ENCODE data around the gene NOS1. TPM values are rescaled to one million over a fixed set of nuclear protein-coding genes. Genes with fewer than 3 reads are reported as not detected.

NOS1 gene
- polyA plus RNA-seq, 1 experiment, result not detected

GRCh38 chr12:117343849-117344248 lies 17.6 kb downstream of the NOS1 start:
- no peak overlapping the region for H3K27ac ChIP-seq (ENCODE audit: low read depth, low read length)
- ChIA-PET POLR2A (no interaction called here), CTCF (interaction anchor here (0.6 kb wide), 1 partner anchor 243 kb away, joined by 3 read pairs; no protein-coding TSS in a partner anchor)
- no peak for DNase-seq (ENCODE audit: low read depth, low spot score)
- peaks cover 30% of the 10 kb centered on the region for H3K9me3 ChIP-seq (ENCODE audit: control insufficient read depth, insufficient read depth, low read length)
- no peak overlapping the region for H3K4me3 ChIP-seq (ENCODE audit: low read depth, low read length)
- TF ChIP-seq, protein P1, sequence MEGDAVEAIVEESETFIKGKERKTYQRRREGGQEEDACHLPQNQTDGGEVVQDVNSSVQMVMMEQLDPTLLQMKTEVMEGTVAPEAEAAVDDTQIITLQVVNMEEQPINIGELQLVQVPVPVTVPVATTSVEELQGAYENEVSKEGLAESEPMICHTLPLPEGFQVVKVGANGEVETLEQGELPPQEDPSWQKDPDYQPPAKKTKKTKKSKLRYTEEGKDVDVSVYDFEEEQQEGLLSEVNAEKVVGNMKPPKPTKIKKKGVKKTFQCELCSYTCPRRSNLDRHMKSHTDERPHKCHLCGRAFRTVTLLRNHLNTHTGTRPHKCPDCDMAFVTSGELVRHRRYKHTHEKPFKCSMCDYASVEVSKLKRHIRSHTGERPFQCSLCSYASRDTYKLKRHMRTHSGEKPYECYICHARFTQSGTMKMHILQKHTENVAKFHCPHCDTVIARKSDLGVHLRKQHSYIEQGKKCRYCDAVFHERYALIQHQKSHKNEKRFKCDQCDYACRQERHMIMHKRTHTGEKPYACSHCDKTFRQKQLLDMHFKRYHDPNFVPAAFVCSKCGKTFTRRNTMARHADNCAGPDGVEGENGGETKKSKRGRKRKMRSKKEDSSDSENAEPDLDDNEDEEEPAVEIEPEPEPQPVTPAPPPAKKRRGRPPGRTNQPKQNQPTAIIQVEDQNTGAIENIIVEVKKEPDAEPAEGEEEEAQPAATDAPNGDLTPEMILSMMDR (IDR thresholded peaks at IDR 0.05; ENCODE audit: low read depth, low read length), result no peak
- no peaks in the 10 kb centered on the region for H3K27me3 ChIP-seq (ENCODE audit: control insufficient read depth, insufficient read depth, low read length)

- CTCF ChIA-PET, result interaction anchor here (0.6 kb wide), 1 partner anchor 243 kb away, joined by 3 read pairs; no protein-coding TSS in a partner anchor
- TF ChIP-seq, protein P1 (IDR thresholded peaks at IDR 0.05; ENCODE audit: low read depth, low read length), result no peak
These were observed 18.1 kb downstream of the NOS1 start for GRCh38 chr12:117343296-117343695.

DNA sequence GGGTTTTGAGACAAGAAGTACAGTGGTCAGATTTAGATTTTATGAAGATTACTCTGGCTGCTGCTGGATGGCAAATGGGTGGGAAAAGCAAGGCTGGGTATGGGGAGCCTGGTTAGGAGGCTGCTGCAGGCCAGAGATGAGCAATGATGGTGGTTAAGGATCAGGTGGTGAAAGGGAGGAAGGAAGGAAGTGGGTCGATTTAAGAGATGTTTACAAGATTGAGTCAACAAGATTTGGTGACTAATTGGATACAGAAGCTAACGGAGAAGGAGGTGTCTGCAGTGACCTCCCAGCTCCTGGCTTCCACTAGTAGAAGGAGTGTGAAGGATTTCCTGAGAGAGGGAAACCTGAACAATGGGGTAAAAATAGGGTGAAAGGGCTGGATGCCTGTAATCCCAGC lies 18.7 kb downstream of the NOS1 start:
- Histone ChIP-seq H3K9me3 (ENCODE audit: control insufficient read depth, insufficient read depth, low read length) (peaks cover 26% of the 10 kb centered on the region), H3K4me3 (ENCODE audit: low read depth, low read length) (no peak overlapping the region), H3K27me3 (ENCODE audit: control insufficient read depth, insufficient read depth, low read length) (no peaks in the 10 kb centered on the region), H3K27ac (ENCODE audit: low read depth, low read length) (no peak overlapping the region)
- TF ChIP-seq, protein P1 (IDR thresholded peaks at IDR 0.05; ENCODE audit: low read depth, low read length), result no peak
- ChIA-PET CTCF (no interaction called here), POLR2A (no interaction called here)
- DNase-seq (ENCODE audit: low read depth, low spot score), result no peak

More at GRCh38 chr12:117343296-117343695, 18.1 kb downstream of the NOS1 start:
- POLR2A ChIA-PET, result no interaction called here
- Histone ChIP-seq H3K27ac (ENCODE audit: low read depth, low read length) (no peak overlapping the region), H3K9me3 (ENCODE audit: control insufficient read depth, insufficient read depth, low read length) (peaks cover 30% of the 10 kb centered on the region), H3K27me3 (ENCODE audit: control insufficient read depth, insufficient read depth, low read length) (no peaks in the 10 kb centered on the region), H3K4me3 (ENCODE audit: low read depth, low read length) (no peak overlapping the region)
- no peak for DNase-seq (ENCODE audit: low read depth, low spot score)

GRCh38 chr12:117342247-117342646 lies 19.2 kb downstream of the NOS1 start:
- POLR2A ChIA-PET, result no interaction called here

GRCh38 chr12:117339104-117339503 lies 22.3 kb downstream of the NOS1 start:
- TF ChIP-seq, protein P1 (IDR thresholded peaks at IDR 0.05; ENCODE audit: low read depth, low read length), result no peak
- no peak overlapping the region for H3K4me3 ChIP-seq (ENCODE audit: low read depth, low read length)
- DNase-seq (ENCODE audit: low read depth, low spot score), result no peak
- ChIA-PET CTCF (no interaction called here), POLR2A (no interaction called here)
- H3K27me3 ChIP-seq (ENCODE audit: control insufficient read depth, insufficient read depth, low read length), result no peaks in the 10 kb centered on the region
- no peak overlapping the region for H3K27ac ChIP-seq (ENCODE audit: low read depth, low read length)
- peaks cover 24% of the 10 kb centered on the region for H3K9me3 ChIP-seq (ENCODE audit: control insufficient read depth, insufficient read depth, low read length)

More at GRCh38 chr12:117342247-117342646, 19.2 kb downstream of the NOS1 start:
- TF ChIP-seq, protein P1 (IDR thresholded peaks at IDR 0.05; ENCODE audit: low read depth, low read length), result no peak
- Histone ChIP-seq H3K27me3 (ENCODE audit: control insufficient read depth, insufficient read depth, low read length) (no peaks in the 10 kb centered on the region), H3K27ac (ENCODE audit: low read depth, low read length) (no peak overlapping the region), H3K9me3 (ENCODE audit: control insufficient read depth, insufficient read depth, low read length) (peaks cover 22% of the 10 kb centered on the region), H3K4me3 (ENCODE audit: low read depth, low read length) (no peak overlapping the region)
- DNase-seq (ENCODE audit: low read depth, low spot score), result no peak
- CTCF ChIA-PET, result no interaction called here

Data from AG04450 (cell line).